ENCODE results near the gene CMYA5. TPM values are rescaled to one million over a fixed set of nuclear protein-coding genes. Genes with fewer than 3 reads are reported as not detected.
"Not testable (repeated sequence)": the region's sequence is repeated elsewhere in the genome, so short reads cannot be mapped to it uniquely, and the experiment has no call there.

The CMYA5 gene
- total and polyA plus RNA-seq, 9 donors, result 13.7 to 65.6 (median 41.5) TPM

DNA sequence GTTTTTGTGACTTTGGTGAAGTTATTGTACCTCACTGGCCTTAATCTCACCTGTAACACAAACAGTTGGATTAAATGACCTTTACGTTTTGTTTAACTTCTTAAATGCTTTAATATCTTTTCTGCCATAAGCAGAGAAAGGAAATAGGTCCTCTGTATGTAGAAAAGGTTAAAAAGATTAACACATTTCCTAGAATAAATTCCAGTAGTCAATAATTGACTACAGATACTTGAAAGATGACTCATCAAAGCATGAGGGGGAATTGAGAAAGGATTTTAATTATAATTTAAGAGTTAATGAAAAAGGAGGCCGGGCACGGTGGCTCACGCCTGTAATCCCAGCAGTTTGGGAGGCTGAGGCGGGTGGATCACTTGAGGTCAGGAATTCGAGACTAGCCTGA lies 35.8 kb upstream of the CMYA5 start:
- no peak overlapping the region for H3K4me3 ChIP-seq
- no peak overlapping the region for H3K27ac ChIP-seq
- H3K36me3 ChIP-seq, result no peaks in the 10 kb centered on the region
- H3K9me3 ChIP-seq, result no peaks in the 10 kb centered on the region
- no peak for DNase-seq
- intact Hi-C loops (cut with DNase I), result no loop called here
- H3K4me1 ChIP-seq (ENCODE audit: insufficient read depth), result no peaks in the 10 kb centered on the region
- no peak for TF ChIP-seq EP300 (IDR thresholded peaks at IDR 0.05)
- TF ChIP-seq, protein P1, sequence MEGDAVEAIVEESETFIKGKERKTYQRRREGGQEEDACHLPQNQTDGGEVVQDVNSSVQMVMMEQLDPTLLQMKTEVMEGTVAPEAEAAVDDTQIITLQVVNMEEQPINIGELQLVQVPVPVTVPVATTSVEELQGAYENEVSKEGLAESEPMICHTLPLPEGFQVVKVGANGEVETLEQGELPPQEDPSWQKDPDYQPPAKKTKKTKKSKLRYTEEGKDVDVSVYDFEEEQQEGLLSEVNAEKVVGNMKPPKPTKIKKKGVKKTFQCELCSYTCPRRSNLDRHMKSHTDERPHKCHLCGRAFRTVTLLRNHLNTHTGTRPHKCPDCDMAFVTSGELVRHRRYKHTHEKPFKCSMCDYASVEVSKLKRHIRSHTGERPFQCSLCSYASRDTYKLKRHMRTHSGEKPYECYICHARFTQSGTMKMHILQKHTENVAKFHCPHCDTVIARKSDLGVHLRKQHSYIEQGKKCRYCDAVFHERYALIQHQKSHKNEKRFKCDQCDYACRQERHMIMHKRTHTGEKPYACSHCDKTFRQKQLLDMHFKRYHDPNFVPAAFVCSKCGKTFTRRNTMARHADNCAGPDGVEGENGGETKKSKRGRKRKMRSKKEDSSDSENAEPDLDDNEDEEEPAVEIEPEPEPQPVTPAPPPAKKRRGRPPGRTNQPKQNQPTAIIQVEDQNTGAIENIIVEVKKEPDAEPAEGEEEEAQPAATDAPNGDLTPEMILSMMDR (IDR thresholded peaks at IDR 0.05), result no peak
- no peak for TF ChIP-seq POLR2A (IDR thresholded peaks at IDR 0.05)
- 97 to 98% (median 98%) methylated on average over 6 of the region's 6 CpGs for WGBS, 3 donors
- no peaks in the 10 kb centered on the region for H3K27me3 ChIP-seq

DNA sequence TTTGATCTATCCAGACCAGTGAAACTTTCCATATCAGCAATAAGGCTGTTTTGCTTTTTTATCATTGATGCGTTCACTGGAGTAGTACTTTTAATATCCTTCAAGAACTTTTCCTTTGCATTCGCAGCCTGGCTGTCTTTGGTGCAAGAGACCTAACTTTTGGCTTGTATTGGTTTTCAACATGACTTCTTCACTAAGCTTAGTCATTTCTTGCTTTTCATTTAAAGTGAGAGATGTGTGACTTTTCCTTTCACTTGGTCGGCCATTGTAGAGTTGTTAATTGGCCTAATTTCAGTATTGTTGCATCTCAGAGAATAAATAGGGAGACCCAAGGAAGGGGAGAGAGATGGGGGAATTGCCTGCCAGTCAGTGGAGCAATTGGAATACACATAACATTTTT lies 26.4 kb upstream of the CMYA5 start:
- H3K27me3 ChIP-seq, result no peaks in the 10 kb centered on the region
- no peak overlapping the region for H3K27ac ChIP-seq
- no peak for TF ChIP-seq EP300 (IDR thresholded peaks at IDR 0.05)
- TF ChIP-seq, protein P1 (IDR thresholded peaks at IDR 0.05), result no peak
- TF ChIP-seq POLR2A (IDR thresholded peaks at IDR 0.05), result no peak
- intact Hi-C loops (cut with DNase I), result no loop called here
- H3K9me3 ChIP-seq, result peaks cover 0 to 4% of the 10 kb centered on the region in 2 donors
- 79 to 95% (median 81%) methylated on average over 3 of the region's 3 CpGs for WGBS, 3 donors
- no peaks in the 10 kb centered on the region for H3K4me1 ChIP-seq (ENCODE audit: insufficient read depth)
- no peak overlapping the region for H3K4me3 ChIP-seq
- no peaks in the 10 kb centered on the region for H3K36me3 ChIP-seq
- DNase-seq, result no peak

DNA sequence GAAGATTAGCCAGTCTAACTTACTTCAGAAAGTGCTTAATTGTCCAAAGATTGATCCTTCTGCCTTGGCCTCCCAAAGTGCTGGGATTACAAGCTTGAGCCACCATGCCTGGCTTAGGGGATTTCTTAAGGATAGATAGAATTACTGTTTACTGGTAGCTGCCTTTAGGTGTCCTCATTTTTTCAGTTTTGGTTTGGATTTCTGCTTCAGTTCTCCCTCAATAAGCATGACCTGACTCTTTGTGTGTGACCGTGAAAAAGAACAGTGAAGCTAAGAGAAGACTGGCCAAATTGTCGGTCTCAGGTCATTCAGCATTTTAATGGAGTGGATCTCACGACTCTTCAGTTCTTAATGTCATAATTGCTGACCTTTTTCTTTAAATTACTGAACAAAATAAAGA lies 22.9 kb upstream of the CMYA5 start:
- no peak for TF ChIP-seq POLR2A (IDR thresholded peaks at IDR 0.05)
- TF ChIP-seq EP300 (IDR thresholded peaks at IDR 0.05), result no peak
- TF ChIP-seq, protein P1 (IDR thresholded peaks at IDR 0.05), result no peak
- no peaks in the 10 kb centered on the region for H3K36me3 ChIP-seq
- intact Hi-C loops (cut with DNase I), result no loop called here
- no peak overlapping the region for H3K27ac ChIP-seq
- no peaks in the 10 kb centered on the region for H3K27me3 ChIP-seq
- H3K4me3 ChIP-seq, result no peak overlapping the region
- WGBS, 3 donors, result 90 to 94% (median 94%) methylated on average over 3 of the region's 3 CpGs
- H3K4me1 ChIP-seq (ENCODE audit: insufficient read depth), result no peaks in the 10 kb centered on the region
- peaks cover 0 to 1% of the 10 kb centered on the region in 2 donors for H3K9me3 ChIP-seq
- no peak for DNase-seq

DNA sequence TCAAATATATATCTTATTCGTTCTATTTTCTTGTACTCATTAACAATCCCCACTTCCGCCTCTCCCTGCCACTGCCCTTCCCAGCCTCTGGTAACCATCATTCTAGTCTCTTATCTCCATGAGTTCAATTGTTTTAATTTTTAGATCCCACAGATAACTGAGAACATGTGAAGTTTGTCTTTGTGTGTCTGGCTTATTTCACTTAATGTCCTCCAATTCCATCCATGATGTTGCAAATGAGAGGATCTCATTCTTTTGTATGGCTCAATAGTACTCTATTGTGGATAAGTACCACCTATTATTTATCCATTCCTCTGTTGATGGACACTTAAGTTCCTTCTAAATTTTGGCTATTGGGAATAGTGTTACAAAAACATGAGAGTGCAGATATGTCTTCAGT lies 17.2 kb upstream of the CMYA5 start:
- no peak for DNase-seq
- Histone ChIP-seq H3K4me1 (ENCODE audit: insufficient read depth) (no peaks in the 10 kb centered on the region), H3K9me3 (no peaks in the 10 kb centered on the region), H3K27me3 (no peaks in the 10 kb centered on the region), H3K36me3 (no peaks in the 10 kb centered on the region), H3K4me3 (no peak overlapping the region), H3K27ac (no peak overlapping the region)
- intact Hi-C loops (cut with DNase I), result no loop called here
- TF ChIP-seq, protein P1 (IDR thresholded peaks at IDR 0.05), result no peak
- TF ChIP-seq POLR2A (IDR thresholded peaks at IDR 0.05), result no peak
- no peak for TF ChIP-seq EP300 (IDR thresholded peaks at IDR 0.05)
- WGBS, 3 donors, result 97 to 99% (median 98%) methylated on average over 2 of the region's 2 CpGs

DNA sequence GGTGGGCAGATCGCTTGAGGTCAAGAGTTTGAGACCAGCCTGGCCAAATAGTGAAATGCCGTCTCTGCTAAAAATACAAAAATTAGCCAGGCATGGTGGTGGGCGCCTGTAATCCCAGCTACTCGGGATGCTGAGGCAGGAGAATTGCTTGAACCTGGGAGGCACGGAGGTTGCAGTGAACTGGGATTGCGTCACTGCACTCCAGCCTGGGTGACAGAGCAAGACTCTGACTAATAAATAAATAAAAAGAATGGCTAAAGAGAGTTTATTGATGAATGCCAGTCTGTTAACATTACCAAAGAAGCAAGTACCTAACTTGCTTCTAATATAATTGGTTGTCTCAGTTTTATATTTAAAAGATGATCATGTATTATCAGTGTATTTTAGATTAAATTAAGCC lies 13.3 kb upstream of the CMYA5 start:
- H3K9me3 ChIP-seq; H3K27ac ChIP-seq; H3K36me3 ChIP-seq; DNase-seq; intact Hi-C loops (cut with DNase I); H3K4me3 ChIP-seq; H3K4me1 ChIP-seq (ENCODE audit: insufficient read depth); H3K27me3 ChIP-seq: not testable (repeated sequence)
- 95 to 97% (median 96%) methylated on average over 6 of the region's 6 CpGs for WGBS, 3 donors

DNA sequence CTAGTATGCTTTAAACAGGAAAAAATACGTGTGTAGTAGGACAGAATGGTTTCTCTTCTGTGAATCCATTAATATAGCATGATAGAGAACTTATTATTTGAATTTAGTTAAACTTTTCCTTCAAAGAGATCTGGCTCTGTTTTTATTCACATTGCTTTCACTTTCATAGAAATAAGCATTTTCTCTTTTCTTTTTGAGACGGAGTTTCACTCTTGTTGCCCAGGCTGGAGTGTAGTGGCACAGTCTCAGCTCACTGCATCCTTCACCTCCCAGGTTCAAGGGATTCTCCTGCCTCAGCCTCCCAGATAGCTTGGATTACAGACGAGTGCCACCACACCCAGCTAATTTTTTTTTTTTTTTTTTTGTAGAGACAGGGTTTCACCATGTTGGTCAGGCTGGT lies 7.5 kb upstream of the CMYA5 start:
- H3K27ac ChIP-seq; DNase-seq; H3K4me1 ChIP-seq (ENCODE audit: insufficient read depth); H3K4me3 ChIP-seq; intact Hi-C loops (cut with DNase I); H3K27me3 ChIP-seq; H3K9me3 ChIP-seq; H3K36me3 ChIP-seq: not testable (repeated sequence)
- 76 to 90% (median 82%) methylated on average over 3 of the region's 3 CpGs for WGBS, 3 donors

Data from ovary (tissue), 9 donors.